HG03432 (cell line): ENCODE results near the gene CNN2.
A peak's percentile ranks its signal among the peaks of the same experiment; 100 is the strongest.

Source experiments
- ATAC-seq: cut with Tn5 transposase; IDR thresholded peaks from one replicate; pipeline ENCODE4 v1.9.1; 2021; ENCODE audit warnings: mild to moderate bottlenecking, moderate library complexity; ENCODE audit not compliant: unreplicated experiment

Gene CNN2

DNA sequence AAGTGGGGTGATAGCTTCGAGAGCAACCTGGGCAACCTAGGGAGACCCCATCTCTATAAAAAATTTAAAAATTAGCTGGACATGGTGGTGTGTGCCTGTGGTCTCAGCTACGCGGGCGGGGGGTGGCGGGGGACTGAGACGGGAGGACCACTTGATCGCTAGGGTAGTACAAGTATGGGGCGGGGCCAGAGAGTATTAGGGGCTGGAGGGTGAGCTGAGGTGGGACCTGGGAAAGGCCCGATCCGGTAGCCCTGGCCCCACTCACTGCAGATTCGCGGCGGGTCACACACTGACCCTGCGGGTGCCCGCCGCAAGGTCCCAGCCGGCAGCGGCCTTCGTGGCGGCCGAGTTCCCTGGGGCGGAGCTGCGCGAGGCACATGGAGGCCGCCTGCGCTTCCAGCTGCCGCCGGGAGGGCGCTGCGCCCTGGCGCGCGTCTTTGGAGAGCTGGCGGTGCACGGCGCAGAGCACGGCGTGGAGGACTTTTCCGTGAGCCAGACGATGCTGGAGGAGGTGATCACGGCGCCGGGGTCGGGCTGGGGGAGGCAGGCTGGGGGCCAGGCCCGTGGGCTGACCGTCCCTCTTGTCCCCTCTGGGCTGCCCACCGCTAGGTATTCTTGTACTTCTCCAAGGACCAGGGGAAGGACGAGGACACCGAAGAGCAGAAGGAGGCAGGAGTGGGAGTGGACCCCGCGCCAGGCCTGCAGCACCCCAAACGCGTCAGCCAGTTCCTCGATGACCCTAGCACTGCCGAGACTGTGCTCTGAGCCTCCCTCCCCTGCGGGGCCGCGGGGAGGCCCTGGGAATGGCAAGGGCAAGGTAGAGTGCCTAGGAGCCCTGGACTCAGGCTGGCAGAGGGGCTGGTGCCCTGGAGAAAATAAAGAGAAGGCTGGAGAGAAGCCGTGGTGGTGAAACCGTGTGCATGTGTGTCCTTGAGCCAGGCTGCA is 38.5 kb downstream of the CNN2 start:
- ATAC-seq = no peak

DNA sequence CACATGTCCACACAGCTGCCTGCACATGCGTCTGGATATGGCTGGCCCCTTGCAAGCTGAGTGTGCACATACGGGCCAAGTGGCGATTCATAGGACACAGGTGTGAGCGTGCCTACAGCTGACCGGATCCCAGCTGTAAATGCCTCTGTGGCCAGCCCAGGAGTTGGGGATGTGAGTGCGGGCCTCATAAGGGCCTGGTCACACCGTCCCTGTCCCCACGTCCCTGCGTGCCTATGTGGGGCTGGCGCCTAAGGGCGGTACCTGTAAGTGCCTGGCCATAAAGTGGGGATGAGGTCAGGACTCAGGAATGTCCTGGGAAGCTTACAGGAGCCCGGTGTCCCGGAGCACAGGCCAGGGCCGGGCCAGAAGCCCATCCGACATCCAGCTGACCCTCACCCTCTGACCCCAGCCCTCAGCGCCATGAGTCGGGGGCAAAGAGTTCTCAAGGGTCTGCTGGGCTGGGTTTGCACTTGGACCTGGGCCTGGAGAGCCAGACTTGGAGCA is 39.2 kb downstream of the CNN2 start:
- ATAC-seq = no peak

DNA sequence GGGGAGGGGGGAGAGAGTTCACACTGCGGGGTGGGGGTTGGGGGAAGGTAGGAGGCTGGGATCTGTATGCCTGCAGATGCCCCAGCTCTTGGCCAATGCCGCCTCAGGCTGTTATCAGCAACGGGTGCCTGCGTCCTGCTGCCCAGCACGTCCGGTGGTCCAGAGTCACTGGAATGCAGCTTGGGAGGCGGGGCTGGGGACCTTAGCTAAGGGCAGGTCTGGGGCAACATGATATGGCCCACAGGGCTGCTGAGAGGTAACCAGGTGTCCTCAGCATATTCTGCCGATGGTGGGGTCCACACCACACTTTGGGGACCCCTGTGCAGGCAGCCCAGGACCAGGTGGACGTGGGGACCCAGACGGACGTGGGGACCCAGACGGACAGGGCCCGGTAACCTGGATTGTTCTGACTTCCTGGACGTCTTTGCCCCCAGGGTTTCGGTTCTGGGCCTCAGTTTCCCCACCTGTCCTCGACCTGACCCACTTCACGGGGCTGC is 39.9 kb downstream of the CNN2 start:
- ATAC-seq = no peak

DNA sequence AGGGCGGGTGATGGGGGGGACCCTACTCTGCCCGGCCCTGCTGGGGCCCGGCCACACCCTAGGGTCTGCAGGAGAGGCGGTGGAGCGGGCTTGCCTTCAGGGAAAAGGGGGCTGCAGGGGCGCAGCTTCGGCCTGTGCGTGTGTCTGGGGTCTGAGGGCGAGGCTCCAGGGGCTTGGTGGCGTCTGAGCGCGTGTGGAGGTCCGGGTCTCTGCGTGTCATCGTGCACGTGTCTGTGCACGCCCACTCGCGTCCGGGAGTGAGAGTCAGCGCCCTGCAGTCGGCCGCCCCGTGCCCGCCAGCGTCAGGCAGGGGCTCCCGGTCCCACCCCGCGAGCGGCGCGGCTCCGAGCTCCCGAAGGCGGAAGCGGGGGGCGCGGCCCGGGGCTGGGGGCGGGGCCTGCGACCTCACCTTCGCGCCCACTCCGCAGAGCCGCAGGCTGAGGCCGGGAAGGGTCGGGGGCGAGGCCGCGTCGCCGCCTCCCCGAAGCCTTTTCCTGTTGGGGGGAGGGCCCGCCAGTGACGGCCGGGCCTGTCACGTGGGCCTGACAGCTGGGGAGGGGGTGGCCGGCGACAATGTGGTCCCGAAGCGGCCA is 40.4 kb downstream of the CNN2 start, which contains the start of gene ARHGAP45:
Gene ARHGAP45 (plus strand): TSS at position 420 of the 593 bp plus-strand sequence. CDS start 239 bp downstream, outside the sequence.
- ATAC-seq = peak; percentile 39

DNA sequence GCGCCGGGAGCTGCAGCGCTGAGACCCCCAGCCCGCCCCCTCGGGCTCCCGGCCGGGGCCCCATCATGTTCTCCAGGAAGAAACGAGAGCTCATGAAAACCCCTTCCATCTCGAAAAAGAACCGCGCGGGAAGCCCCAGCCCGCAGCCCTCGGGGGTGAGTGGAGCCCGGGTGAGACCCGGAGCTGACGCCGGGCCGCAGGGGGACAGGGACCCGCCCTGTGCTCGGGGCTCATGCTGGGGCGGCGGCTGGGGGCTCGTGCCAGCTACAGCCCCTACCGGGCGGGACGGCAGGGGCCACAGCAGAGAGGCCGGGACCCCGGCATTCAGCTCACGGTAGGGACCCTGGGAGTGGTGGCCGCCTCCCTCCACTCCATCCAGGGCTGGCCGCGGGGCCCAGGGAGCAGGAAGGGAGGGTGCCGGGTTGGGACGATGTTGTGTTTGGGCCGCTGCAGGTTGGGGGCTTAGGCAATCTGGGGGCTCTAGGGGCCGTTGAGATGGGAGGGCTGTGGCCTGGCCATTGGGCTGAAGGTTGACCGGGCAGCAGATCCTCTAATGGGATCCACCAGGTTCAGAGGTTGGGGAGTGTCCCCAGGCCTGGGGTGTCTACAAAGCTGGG is 41.0 kb downstream of the CNN2 start:
- no peak for ATAC-seq

DNA sequence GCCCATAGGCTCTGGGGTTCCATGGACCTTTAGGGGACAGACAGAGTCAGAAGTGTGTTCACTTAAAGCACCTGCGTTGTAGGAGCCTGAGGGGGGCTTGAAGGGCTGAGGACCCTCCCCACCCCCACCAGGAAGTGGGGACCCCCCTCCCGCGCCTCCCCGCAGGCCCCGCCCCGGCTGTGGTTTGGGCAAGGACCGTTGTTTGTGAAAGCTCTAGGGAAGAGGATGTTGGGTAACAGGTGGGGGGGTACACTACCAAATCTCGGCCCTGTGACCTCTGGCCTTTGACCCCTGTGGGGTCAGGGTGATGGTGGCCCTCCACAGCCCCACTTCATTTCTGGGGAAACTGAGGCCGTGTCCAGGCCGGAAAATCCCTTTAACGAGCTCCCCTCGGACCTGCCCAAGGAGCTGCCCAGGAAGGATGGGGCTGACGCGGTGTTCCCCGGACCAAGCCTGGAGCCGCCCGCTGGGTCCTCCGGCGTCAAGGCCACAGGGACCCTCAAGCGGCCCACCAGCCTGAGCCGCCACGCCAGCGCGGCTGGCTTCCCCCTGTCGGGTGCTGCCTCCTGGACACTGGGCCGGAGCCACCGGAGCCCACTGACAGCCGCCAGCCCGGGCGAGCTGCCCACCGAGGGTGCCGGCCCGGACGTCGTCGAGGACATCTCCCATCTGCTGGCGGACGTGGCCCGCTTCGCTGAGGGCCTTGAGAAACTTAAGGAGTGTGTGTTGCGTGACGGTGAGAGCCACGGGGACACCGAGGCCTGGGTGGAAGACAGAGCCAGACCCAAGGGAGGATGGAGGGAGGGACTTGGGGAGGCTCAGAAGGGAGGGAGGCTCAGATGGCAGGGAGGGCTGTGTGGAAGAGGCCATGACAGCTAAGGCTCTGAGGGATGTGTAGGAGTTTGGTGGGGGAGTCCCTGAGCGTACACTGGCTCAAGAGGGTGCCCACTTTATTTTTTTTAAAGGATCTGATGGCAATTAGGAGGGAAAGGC is 41.9 kb downstream of the CNN2 start:
- no peak for ATAC-seq

DNA sequence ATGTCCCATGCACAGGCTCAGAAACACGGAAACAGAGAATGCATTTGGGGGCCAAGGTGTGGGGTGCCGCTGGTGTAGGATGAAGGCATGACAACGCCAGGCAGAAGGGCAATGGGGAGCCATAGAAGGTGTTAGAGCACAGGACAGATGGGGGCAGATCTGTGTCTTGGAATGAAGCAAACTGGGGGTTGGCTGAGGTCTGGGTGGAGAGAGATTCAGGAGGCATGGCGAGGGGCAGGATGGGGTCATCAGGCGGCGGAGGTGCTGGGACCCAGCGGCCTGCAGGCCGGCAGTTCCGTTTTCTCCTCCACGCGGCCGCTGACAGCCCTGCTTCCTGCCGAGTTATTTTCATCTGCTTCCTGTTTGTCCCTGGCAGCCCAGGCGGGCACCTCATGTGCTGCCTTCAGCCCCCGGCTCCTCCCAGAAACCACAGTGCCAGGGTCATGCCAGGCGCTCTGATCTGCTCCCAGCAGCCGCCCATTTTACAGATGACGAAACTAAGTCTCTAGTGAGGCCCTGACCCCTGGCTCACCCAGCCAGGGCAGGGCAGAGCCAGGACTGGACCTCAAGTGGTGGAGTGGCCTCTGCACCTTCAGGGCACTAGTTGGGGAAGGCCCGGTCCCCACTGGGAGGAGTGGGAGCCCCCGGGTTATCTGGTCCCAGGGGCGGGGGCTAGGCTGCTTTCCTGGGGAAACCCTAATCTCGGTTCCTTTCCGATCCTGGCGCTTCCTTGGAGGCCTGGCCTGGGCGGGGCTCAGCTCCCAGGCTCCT is 42.8 kb downstream of the CNN2 start:
- no peak for ATAC-seq

DNA sequence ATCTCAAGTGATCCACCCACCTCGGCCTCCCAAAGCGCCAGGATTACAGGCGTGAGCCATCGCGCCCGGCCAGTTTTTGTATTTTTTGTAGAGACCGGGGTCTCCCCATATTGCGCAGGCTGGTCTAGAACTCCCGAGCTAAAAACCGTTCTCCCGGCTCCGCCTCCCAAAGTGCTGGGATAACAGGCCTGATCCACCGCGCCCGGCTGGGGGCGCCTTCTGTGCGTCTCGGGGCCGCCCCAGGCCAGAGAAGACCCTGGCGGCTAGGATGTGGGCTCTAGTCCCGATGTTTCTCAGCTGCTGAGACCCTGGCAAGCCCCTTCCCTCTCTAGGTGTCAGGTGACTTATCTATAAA is 44.1 kb downstream of the CNN2 start:
- ATAC-seq = no peak

DNA sequence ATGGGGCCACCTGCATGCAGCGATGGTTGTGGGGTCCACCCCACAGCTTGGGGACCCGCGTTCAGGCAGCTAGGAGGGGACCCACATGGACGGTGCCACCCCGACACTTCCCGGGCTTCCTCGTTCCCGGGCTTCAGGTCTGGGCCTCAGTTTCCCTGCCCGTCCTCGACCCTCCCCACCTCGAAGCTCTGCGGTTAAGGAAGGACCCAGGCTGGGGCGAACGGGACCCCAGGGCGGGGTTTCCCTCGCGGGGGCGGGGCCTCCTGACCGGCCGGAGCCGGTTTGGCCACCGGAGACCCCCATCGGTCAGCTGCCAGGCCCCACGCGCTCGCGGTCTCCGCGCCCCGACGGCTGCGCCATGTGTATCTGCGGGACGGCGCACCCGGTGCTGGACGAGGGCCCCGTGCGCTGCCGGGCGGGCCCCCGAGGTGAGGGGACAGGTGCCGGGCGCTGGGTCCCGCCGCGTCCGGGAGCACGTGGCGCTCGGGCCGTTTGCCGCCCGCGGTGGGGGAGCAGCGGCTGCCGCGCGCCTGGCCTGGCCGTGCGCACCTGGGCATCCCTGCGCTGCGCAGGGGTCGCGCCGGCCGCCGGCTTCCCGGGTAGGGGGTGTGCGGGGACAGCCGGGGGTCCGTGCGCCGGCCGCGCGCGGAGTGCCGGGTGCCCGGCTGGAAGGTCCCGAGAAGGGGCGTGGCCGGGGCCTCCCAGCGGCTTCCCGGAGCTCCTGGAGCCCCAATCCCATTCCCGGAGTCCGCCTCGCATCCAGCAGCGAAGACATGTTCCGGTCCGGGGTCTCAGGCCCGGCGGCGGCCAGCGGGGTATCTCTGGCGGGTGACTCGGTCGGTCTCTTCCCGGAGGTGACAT is 44.8 kb downstream of the CNN2 start:
- ATAC-seq = no peak

DNA sequence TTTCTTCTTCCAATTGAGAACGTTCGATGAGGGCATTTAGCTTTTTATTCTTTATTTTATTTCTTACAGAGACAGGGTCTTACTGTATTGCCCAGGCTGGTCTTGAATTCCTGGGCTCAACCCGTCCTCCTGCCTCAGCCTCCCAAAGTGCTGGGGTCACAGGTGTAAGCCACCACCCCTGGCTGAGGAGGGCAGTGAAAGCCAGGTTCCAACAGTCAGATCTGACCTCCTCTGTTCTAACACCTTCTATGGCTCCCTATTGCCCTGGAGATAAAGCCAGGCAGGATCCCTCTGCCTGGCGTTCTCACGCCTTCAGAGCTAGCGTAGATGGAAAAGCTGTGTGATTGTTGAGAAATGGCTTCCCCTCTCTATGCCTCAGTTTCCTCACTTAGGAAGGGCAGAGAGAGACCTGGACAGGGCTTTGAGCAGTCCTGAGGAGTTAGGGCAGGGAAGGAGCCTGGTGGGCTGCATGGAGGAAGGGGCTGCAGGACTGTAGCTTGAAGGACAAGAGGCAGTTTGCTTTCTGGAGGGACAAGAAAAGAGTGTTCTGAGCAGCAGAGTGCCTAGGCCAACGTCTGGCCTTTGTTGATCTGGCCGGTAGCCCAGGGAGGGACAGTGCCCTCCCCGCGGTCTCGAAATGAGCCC is 46.1 kb downstream of the CNN2 start:
- ATAC-seq = no peak

DNA sequence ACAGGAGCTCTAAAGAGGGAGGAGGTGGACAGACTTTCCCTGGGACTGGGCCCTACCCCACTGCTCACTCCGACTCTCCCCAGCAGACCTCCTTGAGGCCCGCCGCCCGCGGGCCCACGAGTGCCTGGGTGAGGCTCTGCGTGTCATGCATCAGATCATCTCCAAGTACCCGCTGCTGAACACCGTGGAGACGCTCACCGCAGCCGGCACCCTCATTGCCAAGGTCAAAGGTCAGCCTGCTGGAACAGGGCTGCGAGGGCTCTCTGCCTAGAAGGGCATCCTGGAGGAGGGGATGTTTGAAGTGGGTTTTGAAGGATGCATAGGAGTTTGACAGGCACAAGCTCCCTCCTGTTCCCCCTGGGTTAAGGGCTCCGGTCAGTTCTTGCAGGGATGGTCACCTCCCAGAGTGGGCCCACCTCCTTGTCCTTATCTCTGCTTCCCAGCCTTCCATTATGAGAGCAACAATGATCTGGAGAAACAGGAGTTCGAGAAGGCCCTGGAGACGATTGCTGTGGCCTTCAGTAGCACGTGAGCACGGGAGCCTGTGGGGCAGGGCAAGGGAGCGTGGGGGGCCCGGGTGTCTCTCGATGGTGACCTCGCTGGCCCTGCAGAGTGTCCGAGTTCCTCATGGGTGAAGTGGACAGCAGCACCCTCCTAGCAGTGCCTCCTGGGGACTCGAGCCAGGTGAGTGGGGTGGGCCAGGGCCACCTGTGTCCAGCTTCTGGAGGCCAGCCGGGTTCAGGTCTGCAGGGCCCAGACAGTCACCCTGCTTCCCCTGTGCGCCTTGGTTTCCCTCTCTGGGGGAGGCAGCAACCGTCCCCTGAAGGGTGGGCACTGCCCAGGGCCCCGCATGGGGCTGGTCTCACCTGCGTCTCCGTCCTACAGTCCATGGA is 46.9 kb downstream of the CNN2 start:
- ATAC-seq = no peak

DNA sequence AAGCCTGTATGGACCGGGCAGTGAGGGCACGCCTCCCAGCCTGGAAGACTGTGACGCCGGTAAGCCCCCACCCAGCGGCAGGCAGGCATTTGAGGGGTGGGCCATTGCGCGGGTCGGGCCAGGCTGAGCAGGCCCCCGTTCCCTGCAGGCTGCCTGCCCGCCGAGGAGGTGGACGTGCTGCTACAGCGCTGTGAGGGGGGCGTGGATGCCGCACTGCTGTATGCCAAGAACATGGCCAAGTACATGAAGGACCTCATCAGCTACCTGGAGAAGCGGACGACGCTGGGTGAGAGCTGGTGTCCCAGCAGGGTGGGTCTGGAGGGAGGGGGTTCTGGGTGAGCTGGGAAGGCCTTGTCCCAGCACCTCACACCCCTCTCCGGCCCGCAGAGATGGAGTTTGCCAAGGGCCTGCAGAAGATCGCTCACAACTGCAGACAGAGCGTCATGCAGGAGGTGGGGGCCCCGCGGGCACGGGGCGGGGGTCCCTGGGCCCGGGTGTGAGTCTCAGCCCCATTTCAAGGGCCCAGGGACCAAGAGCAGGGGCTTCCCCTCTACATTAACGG is 47.6 kb downstream of the CNN2 start:
- no peak for ATAC-seq

DNA sequence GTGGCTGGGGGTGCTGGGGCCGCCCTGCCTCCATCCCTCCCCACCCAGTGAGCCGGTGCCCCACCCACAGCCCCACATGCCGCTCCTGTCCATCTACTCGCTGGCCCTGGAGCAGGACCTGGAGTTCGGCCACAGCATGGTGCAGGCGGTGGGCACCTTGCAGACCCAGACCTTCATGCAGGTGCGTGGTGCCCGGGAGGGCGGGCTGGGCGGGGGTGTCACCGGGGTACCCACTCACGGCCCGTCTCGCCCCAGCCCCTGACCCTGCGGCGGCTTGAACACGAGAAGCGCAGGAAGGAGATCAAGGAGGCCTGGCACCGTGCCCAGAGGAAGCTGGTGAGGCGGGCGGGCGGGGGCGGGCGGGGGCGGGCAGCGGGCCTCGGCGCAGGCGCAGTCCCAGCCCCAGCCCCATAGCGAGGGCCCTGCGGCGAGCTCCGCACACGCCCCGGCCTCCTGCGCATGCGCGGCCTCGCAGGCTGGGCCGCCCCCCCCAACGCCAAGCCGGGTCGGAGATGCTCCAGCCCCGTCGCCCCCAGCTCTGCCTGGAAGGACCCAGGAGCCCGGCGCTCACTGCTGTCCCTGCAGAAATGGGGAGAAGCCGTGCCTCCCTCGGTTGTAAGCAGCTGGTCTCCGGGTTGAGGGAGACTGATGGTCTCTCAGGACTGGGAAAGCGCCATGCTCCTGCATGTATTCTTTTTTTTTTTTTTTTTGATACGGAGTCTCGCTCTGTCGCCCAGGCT is 48.3 kb downstream of the CNN2 start:
- peak; percentile 54 for ATAC-seq

DNA sequence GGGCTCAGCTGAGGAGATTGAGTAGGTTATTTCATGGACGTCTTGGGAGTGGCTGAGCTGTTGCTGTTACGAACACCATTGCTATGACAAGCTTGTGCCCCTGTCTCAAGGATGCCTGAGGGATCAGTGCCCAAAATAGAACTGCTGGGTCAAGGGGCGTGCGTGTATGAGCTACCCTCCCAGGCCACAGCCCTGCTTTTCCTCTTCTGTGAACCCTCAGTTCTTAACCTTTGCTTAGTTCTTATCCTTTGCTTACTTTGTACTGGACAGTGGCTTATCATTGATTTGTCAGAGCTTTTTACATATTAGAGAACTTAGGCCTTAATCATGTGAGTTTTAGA is 49.6 kb downstream of the CNN2 start:
- ATAC-seq = no peak

DNA sequence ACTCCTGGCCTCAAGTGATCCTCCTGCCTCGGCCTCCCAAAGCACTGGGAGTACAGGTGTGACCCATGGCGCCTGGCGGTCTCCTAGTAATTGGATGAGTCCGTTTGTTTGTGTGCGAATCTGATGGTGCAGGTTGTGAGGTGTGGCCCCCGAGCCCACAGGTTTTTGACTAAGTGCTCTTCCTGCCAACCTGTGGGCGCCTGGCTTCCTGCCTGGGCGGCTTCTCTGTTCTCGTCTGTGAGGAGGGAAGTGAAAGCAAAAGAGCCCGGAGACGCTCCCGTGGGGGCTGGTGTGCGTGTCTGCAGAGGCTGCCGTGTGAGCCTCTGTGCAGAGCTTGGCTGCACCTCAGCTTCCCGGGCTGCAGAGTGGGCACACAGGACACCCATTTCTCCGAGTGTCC is 50.5 kb downstream of the CNN2 start:
- peak; percentile 59 for ATAC-seq

DNA sequence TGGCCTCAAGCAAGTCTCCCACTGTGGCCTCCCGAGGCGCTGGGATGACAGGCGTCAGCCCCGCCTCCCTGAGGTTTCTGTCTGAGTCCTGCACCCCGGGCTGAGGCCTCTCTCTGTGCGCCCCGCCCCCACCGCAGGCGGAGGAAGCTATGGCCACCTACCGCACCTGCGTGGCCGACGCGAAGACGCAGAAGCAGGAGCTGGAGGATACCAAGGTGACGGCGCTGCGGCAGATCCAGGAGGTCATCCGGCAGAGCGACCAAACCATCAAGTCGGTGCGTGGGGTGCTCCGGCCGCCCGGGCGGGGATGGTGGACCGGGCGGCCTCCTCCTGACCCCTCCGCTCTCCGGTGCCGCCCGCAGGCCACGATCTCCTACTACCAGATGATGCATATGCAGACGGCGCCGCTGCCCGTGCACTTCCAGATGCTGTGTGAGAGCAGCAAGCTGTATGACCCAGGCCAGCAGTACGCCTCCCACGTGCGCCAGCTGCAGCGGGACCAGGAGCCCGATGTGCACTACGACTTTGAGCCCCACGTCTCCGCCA is 53.2 kb downstream of the CNN2 start:
- ATAC-seq = no peak
